Lower leg skin (tissue), 4 donors: Measurements from ENCODE around the gene GRIN2A. TPM values are rescaled to one million over a fixed set of nuclear protein-coding genes. Genes with fewer than 3 reads are reported as not detected.

Source experiments
- DNase-seq, 2 donors: peaks; one replicate each; pipeline ENCODE4 v3.0.0-alpha.2; 2019; ENCODE audit warnings: low spot score in 2 of 2
- H3K4me3 ChIP-seq: fragments of 200-600 bp; sonication (generic); 2 replicates; pipeline ENCODE4 v1.5.1; 2017; ENCODE audit warnings: mild to moderate bottlenecking, low read depth; ENCODE audit not compliant: poor library complexity, severe bottlenecking
- POLR2A ChIP-seq, 2 donors: fragments of 450-650 bp; IDR thresholded peaks; one replicate each; pipeline ENCODE4 v1.6.1; 2016 to 2017; ENCODE audit warnings: antibody characterized with exemption in 2 of 2, mild to moderate bottlenecking in 1 of 2, moderate library complexity in 1 of 2
- WGBS, 2 donors: methylation state at CpG; one replicate each; pipeline ENCODE4 v1.1.5; 2018; 5-methylcytosine and 5-hydroxymethylcytosine counted together
- intact Hi-C: fragments of 100-400 bp; cut with DNase I; formaldehyde crosslinking; loops from one replicate; pipeline ENCODE4 v1.15.0; 2023; ENCODE audit warnings: low total_unique reads
- total RNA-seq, 4 donors: library from RNA; depleted of rRNA; stranded (reverse); fragments of >200 nt; gene quantifications; one replicate each; pipeline ENCODE4 v1.1.0, GENCODE V29; 2016
- TF ChIP-seq, protein P1 (sequence below), 3 donors: fragments of 450-650 bp; IDR thresholded peaks; one replicate each; pipeline ENCODE4 v1.5.1; 2016; ENCODE audit warnings: antibody characterized with exemption in 3 of 3, mild to moderate bottlenecking in 3 of 3, moderate library complexity in 2 of 3

Gene GRIN2A
- total RNA-seq, 4 donors from 2014 or later = 0.30 to 1.7 (median 0.73) TPM

DNA sequence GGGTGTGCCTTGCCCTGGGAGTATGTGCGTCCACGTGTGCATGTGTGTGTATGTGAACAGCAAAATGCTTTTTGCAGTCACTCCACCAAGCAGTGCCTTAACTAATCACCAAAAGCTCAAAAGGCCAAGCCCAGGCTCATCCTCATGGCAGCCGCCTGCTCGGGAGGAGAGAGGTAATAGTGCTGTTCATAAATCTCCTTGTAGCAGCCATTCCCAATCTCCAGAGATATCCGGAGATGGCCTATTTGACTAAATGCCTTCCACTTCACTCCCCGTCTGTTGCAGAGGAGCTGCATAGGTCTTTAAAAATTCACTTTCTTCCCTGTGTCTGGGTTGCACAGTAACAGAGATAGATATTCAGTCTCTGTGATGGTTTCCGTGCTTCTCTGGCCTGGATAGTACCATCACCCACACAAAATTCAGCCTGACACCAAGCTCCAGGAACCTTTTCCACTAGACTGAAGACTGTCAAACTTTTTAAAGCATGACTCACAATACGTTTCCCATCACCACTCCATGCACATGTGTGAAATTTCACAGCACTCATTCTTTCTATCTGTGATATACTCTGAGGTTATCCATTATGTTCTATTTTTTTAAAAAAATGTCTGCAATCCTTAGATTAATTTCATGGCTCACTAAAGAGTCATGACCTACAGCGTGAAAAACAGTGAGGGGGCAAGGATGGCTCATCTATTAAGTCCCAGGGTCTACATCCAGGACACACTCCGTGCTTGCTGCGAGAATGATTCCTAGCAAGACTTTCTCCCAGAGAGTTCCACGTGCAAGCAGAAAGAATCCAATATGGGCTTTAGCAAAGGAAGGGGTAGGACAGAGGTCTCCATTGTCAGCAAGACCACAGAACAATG lies 357.8 kb downstream of the GRIN2A start:
- TF ChIP-seq POLR2A (IDR thresholded peaks at IDR 0.05) = no peak
- TF ChIP-seq, protein P1, sequence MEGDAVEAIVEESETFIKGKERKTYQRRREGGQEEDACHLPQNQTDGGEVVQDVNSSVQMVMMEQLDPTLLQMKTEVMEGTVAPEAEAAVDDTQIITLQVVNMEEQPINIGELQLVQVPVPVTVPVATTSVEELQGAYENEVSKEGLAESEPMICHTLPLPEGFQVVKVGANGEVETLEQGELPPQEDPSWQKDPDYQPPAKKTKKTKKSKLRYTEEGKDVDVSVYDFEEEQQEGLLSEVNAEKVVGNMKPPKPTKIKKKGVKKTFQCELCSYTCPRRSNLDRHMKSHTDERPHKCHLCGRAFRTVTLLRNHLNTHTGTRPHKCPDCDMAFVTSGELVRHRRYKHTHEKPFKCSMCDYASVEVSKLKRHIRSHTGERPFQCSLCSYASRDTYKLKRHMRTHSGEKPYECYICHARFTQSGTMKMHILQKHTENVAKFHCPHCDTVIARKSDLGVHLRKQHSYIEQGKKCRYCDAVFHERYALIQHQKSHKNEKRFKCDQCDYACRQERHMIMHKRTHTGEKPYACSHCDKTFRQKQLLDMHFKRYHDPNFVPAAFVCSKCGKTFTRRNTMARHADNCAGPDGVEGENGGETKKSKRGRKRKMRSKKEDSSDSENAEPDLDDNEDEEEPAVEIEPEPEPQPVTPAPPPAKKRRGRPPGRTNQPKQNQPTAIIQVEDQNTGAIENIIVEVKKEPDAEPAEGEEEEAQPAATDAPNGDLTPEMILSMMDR (IDR thresholded peaks at IDR 0.05) = no peak
- no peak for DNase-seq
- intact Hi-C loops = no loop called here
- no peak overlapping the region for H3K4me3 ChIP-seq
- 79% methylated on average over 12 of the region's 12 CpGs for WGBS, 2 donors

DNA sequence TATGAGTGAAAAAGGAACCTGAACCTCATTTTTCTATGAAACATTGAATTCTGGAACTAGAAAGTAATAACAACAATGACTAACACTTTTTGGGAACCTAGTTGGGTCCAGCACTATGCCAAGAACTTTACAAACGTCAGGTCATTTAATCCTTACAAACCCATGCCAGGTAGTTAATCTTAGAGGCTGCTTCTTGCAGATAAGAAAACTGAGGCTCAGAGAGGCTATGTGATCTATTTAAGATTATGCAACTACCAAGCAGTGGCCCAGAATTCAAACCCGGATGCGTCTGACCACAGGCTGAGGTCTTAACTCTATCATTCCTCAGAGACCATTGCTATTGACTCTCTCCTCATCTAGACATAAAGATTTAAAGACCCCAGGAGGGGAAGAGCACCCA lies 358.7 kb downstream of the GRIN2A start:
- intact Hi-C loops = no loop called here
- H3K4me3 ChIP-seq = no peak overlapping the region
- no peak for DNase-seq
- 66 to 78% methylated on average over 3 of the region's 3 CpGs for WGBS, 2 donors
- TF ChIP-seq POLR2A (IDR thresholded peaks at IDR 0.05) = no peak
- TF ChIP-seq, protein P1 (IDR thresholded peaks at IDR 0.05) = no peak

DNA sequence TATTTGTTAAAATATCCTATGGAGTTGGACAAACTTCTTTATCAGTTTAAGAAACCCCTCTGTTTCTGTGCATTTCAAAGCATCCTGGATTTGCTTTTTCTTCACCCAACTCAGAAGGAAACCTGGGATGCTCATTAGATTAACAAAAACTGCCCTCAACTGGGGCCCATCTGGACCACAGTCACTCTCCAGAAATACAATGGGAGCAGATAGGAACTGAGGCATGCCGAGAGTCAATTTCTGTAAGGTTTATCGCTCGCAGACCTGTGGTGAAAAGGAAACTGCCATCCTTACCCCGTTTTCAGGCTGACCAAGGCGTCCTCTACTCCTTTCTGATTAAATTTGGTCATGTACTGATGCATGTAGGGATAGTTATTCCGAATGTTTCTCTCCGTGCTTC lies 360.3 kb downstream of the GRIN2A start:
- no peak overlapping the region for H3K4me3 ChIP-seq
- TF ChIP-seq, protein P1 (IDR thresholded peaks at IDR 0.05) = no peak
- TF ChIP-seq POLR2A (IDR thresholded peaks at IDR 0.05) = no peak
- intact Hi-C loops = no loop called here
- 59 to 60% methylated on average over 7 of the region's 7 CpGs for WGBS, 2 donors
- DNase-seq = no peak

DNA sequence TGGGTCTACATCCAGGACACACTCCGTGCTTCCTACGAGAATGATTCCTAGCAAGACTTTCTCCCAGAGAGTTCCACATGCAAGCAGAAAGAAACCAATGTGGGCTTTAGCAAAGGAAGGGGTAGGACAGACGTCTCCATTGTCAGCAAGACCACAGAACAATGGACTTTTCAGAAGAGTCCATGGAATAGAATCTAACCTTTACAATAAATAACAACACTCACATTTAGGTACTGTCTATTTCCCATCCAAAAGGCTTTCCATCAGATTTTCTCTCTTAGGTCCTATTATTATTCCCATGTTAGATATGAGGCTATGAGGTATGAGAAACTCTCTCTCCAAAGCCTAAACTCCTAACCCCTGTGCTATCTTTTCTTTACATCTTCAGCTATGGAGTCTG lies 360.9 kb downstream of the GRIN2A start:
- intact Hi-C loops = no loop called here
- no peak for DNase-seq
- 66 to 71% methylated on average over 3 of the region's 3 CpGs for WGBS, 2 donors
- H3K4me3 ChIP-seq = no peak overlapping the region
- no peak for TF ChIP-seq POLR2A (IDR thresholded peaks at IDR 0.05)
- TF ChIP-seq, protein P1 (IDR thresholded peaks at IDR 0.05) = no peak

DNA sequence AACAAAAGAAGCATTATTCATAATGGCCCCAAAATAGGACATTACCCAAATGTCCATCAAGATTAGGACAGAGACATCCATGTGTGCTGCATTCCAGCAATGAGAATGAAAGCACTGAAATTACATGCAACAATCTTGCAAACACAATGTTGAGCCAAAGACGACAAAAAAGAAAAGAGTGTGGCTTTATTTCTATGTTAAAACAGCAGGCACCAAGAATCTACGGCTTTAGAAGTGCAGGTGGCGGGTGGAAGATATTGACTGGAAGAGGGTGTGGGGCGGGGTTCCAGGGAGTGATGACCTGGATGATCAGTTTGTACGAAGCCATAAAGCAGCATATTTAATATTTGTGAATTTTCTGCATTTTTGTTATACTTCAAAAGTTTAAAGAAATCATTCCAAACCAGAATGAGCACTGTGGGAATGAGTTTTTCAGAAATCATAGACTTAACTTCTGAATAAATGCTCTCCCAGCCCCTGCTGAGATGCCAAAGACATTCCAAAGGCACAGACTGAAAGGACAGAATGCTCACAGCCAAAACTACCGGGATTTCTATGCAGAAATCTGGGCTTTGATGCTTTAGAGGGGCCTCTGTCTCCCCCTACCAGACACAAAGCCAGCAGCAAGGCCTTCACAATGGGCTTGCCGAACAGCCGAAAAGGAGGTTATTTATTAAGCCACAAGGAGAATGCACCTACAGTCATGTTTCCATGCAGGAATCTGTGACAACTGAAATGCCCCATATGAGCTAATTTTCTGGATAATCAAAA lies 361.6 kb downstream of the GRIN2A start:
- intact Hi-C loops = no loop called here
- TF ChIP-seq, protein P1 (IDR thresholded peaks at IDR 0.05) = no peak
- TF ChIP-seq POLR2A (IDR thresholded peaks at IDR 0.05) = no peak
- H3K4me3 ChIP-seq = no peak overlapping the region
- no peak for DNase-seq
- 46 to 56% methylated on average over 8 of the region's 8 CpGs for WGBS, 2 donors
